Upper lobe of right lung (tissue), 1 donor: ENCODE measurements around the gene CAMK2G. TPM values are rescaled to one million over a fixed set of nuclear protein-coding genes. Genes with fewer than 3 reads are reported as not detected.
A peak's percentile ranks its signal among the peaks of the same experiment; 100 is the strongest.

ENCODE experiments used
- ATAC-seq: fragments of 200-7000 bp; cut with Tn5 transposase; one replicate; pipeline ENCODE4 v1.9.1; 2020; ENCODE audit warnings: mild to moderate bottlenecking, moderate library complexity
- DNase-seq: peaks from one replicate; pipeline ENCODE4 v3.0.0-alpha.2; 2020
- H3K27ac ChIP-seq: fragments of 200-600 bp; one replicate; pipeline ENCODE4 v1.8.0; 2022
- H3K27me3 ChIP-seq: fragments of 200-600 bp; one replicate; pipeline ENCODE4 v1.8.0; 2022; ENCODE audit warnings: mild to moderate bottlenecking
- H3K36me3 ChIP-seq: fragments of 200-600 bp; one replicate; pipeline ENCODE4 v1.8.0; 2022
- H3K4me1 ChIP-seq: fragments of 200-600 bp; one replicate; pipeline ENCODE4 v1.8.0; 2022
- H3K4me3 ChIP-seq: fragments of 200-600 bp; one replicate; pipeline ENCODE4 v1.8.0; 2022; ENCODE audit warnings: mild to moderate bottlenecking
- H3K9me3 ChIP-seq: fragments of 200-600 bp; one replicate; pipeline ENCODE4 v1.8.0; 2022
- intact Hi-C: fragments of 100-400 bp; cut with DNase I; formaldehyde crosslinking; loops from one replicate; pipeline ENCODE4 v1.11.0; 2022
- total RNA-seq: library from RNA; stranded (reverse); fragmentation: NEBNext Ultra II Directional; extraction: Animal tissue kit (Norgen Biotek cat#: 25700); gene quantifications from one replicate; pipeline ENCODE4 v1.2.1, GENCODE V29; 2021
- TF ChIP-seq, protein P1 (sequence below): fragments of 200-600 bp; IDR thresholded peaks from one replicate; pipeline ENCODE4 v1.8.0; 2022; ENCODE audit warnings: antibody characterized with exemption
- donor health status: DM: no; HTN: yes; CAD: no; lungs with severe emphysema.

CAMK2G gene
- total RNA-seq, 1 donor from 2014 or later = 36.2 TPM

DNA sequence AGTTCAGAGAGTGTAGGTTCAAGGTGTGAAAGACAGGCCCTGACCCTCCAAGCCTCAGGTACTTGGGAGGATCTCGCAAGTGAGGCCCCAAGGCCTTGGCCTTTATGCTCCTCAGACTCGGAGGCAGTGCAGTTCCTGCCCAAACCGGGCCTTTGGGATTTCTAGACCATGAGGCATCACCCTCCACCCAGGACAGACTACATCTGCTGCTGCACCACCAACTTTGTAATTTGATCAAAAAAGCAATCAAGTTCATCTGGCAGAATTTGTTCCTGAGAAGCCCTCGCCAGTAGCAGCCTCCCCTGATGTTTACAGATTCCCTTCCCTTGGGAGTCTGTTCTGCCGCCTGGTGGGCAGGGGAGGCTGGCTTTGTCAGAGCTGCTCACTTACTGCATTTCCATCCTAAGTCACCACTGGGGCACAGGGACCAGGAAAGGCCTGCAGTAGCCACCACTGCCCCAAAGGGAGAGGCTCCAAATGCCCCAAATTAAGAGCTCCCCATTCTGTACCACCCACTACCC is 2.1 kb downstream of the CAMK2G start:
- H3K4me1 ChIP-seq = peaks cover 33% of the 10 kb centered on the region
- peak overlapping the region; percentile 30 for H3K27ac ChIP-seq
- DNase-seq = no peak
- ATAC-seq = no peak
- peaks cover 9% of the 10 kb centered on the region for H3K36me3 ChIP-seq
- no peaks in the 10 kb centered on the region for H3K9me3 ChIP-seq
- no peaks in the 10 kb centered on the region for H3K27me3 ChIP-seq
- intact Hi-C loops = no loop called here
- TF ChIP-seq, protein P1, sequence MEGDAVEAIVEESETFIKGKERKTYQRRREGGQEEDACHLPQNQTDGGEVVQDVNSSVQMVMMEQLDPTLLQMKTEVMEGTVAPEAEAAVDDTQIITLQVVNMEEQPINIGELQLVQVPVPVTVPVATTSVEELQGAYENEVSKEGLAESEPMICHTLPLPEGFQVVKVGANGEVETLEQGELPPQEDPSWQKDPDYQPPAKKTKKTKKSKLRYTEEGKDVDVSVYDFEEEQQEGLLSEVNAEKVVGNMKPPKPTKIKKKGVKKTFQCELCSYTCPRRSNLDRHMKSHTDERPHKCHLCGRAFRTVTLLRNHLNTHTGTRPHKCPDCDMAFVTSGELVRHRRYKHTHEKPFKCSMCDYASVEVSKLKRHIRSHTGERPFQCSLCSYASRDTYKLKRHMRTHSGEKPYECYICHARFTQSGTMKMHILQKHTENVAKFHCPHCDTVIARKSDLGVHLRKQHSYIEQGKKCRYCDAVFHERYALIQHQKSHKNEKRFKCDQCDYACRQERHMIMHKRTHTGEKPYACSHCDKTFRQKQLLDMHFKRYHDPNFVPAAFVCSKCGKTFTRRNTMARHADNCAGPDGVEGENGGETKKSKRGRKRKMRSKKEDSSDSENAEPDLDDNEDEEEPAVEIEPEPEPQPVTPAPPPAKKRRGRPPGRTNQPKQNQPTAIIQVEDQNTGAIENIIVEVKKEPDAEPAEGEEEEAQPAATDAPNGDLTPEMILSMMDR = peak; percentile 25
- no peak overlapping the region for H3K4me3 ChIP-seq

DNA sequence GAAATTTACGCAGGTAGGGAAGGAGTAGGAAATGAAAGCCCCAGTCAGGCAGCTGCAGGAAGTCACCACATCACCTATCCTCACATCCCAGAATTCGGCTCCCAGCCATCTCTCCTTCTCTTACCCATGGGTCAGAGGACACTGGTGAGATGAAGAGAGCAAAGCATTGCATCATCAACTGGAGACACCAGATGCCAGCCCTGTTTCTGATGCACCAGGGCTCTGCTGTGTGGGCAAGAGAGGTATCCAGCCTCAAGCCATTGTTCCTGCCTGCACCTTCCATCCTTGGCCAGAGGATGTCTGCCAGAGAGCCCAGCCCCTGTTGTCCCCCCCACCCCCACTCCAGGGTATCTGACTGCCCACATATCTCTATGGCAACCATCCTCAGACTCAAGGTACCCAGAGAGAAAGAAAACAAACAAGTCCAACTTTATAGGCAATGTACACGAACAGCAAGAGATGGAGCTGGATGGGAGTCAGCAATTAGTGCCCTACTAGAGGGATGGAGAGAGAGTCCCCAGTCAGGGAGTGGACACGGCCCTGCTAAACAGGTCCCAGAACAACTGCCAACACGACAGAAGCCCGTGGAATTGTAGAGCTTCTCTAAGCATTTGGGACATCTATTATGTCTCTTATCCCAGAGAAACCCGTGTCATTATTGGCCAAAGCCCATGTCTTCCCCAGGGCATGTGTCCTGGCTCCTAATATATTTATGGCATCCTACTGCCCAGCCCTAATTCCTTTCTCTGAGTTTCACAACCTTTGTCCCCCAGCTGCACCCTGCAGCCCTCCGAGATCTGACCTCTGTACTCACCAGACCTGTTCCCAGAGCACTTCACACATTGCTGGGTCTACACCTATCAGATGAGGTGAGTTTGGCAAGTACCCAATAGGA is 2.8 kb downstream of the CAMK2G start:
- TF ChIP-seq, protein P1 = no peak
- peaks cover 37% of the 10 kb centered on the region for H3K4me1 ChIP-seq

DNA sequence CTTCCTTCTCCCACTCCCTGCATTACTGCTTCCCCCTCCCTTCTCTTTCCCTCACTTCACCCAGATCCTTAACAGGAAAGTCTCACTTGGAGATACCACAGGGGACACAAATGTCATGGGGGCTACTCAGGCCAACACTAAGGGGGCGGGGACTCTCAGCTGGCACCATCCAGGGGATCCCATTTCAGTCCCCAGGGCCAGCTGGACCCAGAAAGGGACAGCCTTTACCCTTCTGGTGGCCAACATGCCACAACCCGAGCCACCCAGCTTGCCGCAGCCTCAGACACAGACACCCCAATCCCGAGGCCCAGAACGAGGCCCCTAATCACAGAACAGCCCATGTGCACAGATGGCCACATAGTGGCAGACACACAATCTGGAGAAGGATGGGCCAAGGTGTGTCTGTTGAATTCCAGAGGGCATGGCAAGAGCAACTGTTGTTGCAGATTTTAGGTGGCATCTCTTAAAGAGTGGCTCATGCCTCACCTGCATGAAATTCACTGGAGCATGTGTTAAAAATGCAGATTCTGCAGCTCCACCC is 5.6 kb downstream of the CAMK2G start:
- intact Hi-C loops = no loop called here
- H3K36me3 ChIP-seq = peaks cover 13% of the 10 kb centered on the region
- H3K9me3 ChIP-seq = no peaks in the 10 kb centered on the region
- peaks cover 50% of the 10 kb centered on the region for H3K4me1 ChIP-seq
- H3K27me3 ChIP-seq = no peaks in the 10 kb centered on the region
- ATAC-seq (no peak), DNase-seq (no peak)
- no peak overlapping the region for H3K27ac ChIP-seq
- TF ChIP-seq, protein P1 = no peak
- no peak overlapping the region for H3K4me3 ChIP-seq

More for the DNA sequence above, 2.8 kb downstream of the CAMK2G start:
- Histone ChIP-seq H3K27ac (no peak overlapping the region), H3K4me3 (no peak overlapping the region), H3K27me3 (no peaks in the 10 kb centered on the region), H3K36me3 (peaks cover 9% of the 10 kb centered on the region), H3K9me3 (no peaks in the 10 kb centered on the region)
- DNase-seq (no peak), ATAC-seq (peak; percentile 46)
- intact Hi-C loops = no loop called here

DNA sequence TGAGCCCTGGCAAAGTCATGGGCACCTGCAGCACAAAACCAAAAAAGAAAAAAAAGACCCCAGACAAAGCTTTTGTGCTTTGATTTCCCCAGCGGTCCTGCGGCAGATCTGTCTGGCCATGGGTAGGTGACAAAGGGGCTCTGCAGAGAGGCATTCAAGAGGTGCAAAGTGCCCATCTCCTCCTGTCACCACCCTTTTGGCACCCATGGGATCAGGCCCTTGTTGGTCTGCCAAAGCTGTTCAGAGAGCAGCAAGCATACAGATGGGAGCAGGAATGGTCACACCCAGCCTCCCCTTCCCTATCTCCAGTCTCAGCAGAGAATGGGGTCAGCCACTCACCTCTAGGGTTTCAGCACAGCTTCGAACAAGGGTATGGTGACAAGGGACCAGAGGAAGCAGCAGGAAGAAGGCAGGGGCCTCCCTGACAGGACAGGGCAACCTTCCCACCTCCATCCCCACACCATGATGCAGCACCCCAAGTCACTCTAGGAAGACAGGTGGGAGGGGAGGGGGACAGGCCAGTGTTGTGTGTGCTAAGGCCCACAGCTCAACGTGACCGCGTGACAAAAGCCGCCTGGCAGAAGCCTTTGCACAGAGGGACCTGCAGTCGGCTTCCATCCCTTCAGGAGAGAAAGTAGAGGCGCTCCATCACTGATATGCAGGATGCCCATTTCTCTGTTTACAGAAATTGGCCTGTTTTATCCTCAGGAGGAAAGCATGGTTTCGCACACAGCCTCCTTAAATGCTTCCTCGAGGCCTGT is 6.3 kb downstream of the CAMK2G start:
- Histone ChIP-seq H3K27me3 (no peaks in the 10 kb centered on the region), H3K4me1 (peaks cover 47% of the 10 kb centered on the region), H3K27ac (peak overlapping the region; percentile 76), H3K9me3 (no peaks in the 10 kb centered on the region), H3K36me3 (peaks cover 13% of the 10 kb centered on the region), H3K4me3 (no peak overlapping the region)
- DNase-seq (no peak), ATAC-seq (no peak)
- TF ChIP-seq, protein P1 = no peak
- intact Hi-C loops = no loop called here

DNA sequence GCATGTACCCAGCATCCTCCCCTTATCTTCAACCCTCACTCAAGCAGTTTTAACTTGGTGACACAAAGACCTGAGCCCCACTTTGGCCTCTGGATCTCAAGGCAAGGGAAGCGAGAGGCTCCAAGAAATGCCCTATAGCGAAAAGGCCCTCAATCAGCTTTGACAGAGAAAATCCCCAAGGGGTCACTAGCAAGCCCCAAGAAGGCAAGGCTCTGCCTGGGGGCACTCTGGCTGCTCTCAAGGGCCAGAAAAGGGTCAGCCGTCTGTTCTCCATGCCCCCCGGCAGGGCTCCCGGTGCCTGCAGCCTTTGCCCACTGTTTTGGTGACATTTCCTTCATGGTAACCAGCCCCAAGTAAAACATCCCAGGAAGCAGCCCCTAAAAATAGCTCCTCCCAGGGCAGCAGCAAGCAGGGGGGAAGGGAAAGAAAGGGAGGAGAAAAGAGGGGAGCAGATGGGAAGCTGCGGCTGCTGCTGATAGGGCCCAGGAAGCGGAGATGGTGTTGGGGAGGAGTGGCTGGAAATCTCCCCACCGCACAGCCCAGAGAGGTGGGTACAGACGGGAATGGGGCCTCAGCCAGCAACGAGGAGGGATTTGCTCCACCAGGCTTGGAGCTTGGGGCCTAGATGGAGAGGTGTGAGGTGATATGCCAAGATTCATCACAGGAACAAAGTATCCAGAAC is 7.1 kb downstream of the CAMK2G start:
- Histone ChIP-seq H3K27ac (peak overlapping the region; percentile 76), H3K9me3 (no peaks in the 10 kb centered on the region), H3K36me3 (peaks cover 13% of the 10 kb centered on the region), H3K4me1 (peaks cover 39% of the 10 kb centered on the region), H3K4me3 (no peak overlapping the region), H3K27me3 (no peaks in the 10 kb centered on the region)
- ATAC-seq (no peak), DNase-seq (no peak)
- TF ChIP-seq, protein P1 = no peak
- intact Hi-C loops = no loop called here
